HepG2 (cell line): ENCODE measurements around the gene EPHA2. TPM values are rescaled to one million over a fixed set of nuclear protein-coding genes. Genes with fewer than 3 reads are reported as not detected.

ENCODE experiments used
- ATAC-seq: fragments of 200-7000 bp; cut with Tn5 transposase; 3 replicates; pipeline ENCODE4 v1.9.1; 2020; ENCODE audit warnings: mild to moderate bottlenecking, moderate library complexity
- BruUV-seq: library from RNA; stranded (reverse); fragments of 400-500 nt; replicated peaks from 2 replicates; lab custom pipeline; 2021; lab: Mats Ljungman, UMichigan
- CTCF ChIA-PET: fragments of 300-600 bp; formaldehyde crosslinking; extraction: SDS; loops from one replicate; lab custom pipeline; 2021; ENCODE audit warnings: low total read pairs, inconsistent platforms, low intra/inter-chr PET ratio; lab: Yijun Ruan, JAX
- POLR2A ChIA-PET: fragments of 350-600 bp; sonication (Branson Sonifier 250); formaldehyde crosslinking; loops from one replicate; lab custom pipeline; 2020; ENCODE audit warnings: antibody characterized with exemption, inconsistent platforms; lab: Yijun Ruan, JAX
- DNase-seq: peaks from one replicate; pipeline ENCODE4 v3.0.0-alpha.2; 2015; ENCODE audit warnings: low spot score
- FAIRE-seq: peaks from 3 replicates; lab custom pipeline; 2011; peaks lifted over from hg19 to GRCh38; lab: Jason Lieb, UNC
- H2AFZ ChIP-seq: one replicate; pipeline ENCODE4 v1.6.1; 2011; ENCODE audit warnings: low read length, inconsistent platforms
- H3K27ac ChIP-seq: fragments of 300-600 bp; 3 replicates; pipeline ENCODE4 v1.8.0; 2011; ENCODE audit warnings: mixed run types, mild to moderate bottlenecking, mixed read lengths, low read length, inconsistent platforms; ENCODE audit not compliant: insufficient read depth; ENCODE audit errors: extremely low read length
- H3K27me3 ChIP-seq, 2 experiments: fragments of 200-600 bp in 1 of 2; 2 replicates in 1 of 2; 3 replicates in 1 of 2; pipeline versions ENCODE4 v1.6.0 to v1.8.0; 2011; ENCODE audit warnings: low read length in 2 of 2, mild to moderate bottlenecking in 2 of 2, moderate library complexity in 2 of 2, inconsistent platforms in 1 of 2; ENCODE audit not compliant: insufficient read depth in 2 of 2, control insufficient read depth in 1 of 2
- H3K36me3 ChIP-seq, 2 experiments: fragments of 200-600 bp in 1 of 2; replicated peaks in 1 of 2; 2 replicates in 1 of 2; 3 replicates in 1 of 2; pipeline versions ENCODE4 v1.5.1 to v1.8.0; 2011; ENCODE audit warnings: low read length in 2 of 2, inconsistent platforms in 1 of 2; ENCODE audit not compliant: insufficient read depth in 2 of 2, control insufficient read depth in 1 of 2
- H3K4me1 ChIP-seq: 2 replicates; pipeline ENCODE4 v1.5.1; 2012; ENCODE audit warnings: low read length, inconsistent platforms; ENCODE audit not compliant: insufficient read depth
- H3K4me2 ChIP-seq: 2 replicates; pipeline ENCODE4 v1.6.0; 2011; ENCODE audit warnings: low read depth, low read length, inconsistent platforms
- H3K4me3 ChIP-seq, 3 experiments: fragments of 200-600 bp in 1 of 3; sonication (generic), shearing (Covaris generic) in 1 of 3; replicated peaks in 1 of 3; 2 replicates each; pipeline ENCODE4 v1.5.1; 2011 to 2016; ENCODE audit warnings: low read length in 3 of 3, inconsistent platforms in 2 of 3, low read depth in 2 of 3, mild to moderate bottlenecking in 2 of 3, control low read depth in 1 of 3, mixed read lengths in 1 of 3; ENCODE audit not compliant: insufficient read depth in 1 of 3
- H3K79me2 ChIP-seq: one replicate; pipeline ENCODE4 v1.6.1; 2011; ENCODE audit warnings: low read length, inconsistent platforms; ENCODE audit not compliant: insufficient read depth
- H3K9ac ChIP-seq: 2 replicates; pipeline ENCODE4 v1.6.0; 2011; ENCODE audit warnings: mild to moderate bottlenecking, low read depth, low read length, inconsistent platforms; ENCODE audit not compliant: insufficient read depth
- H3K9me3 ChIP-seq: 2 replicates; pipeline ENCODE4 v1.5.1; 2012; ENCODE audit warnings: mild to moderate bottlenecking, low read length
- H4K20me1 ChIP-seq: 2 replicates; pipeline ENCODE4 v1.6.0; 2011; ENCODE audit warnings: inconsistent platforms, mild to moderate bottlenecking, low read length, moderate library complexity; ENCODE audit not compliant: insufficient read depth
- ATF1 ChIP-seq: IDR thresholded peaks from 2 replicates; pipeline ENCODE4 v1.6.1; 2016; ENCODE audit warnings: mild to moderate bottlenecking, control low read depth
- ZMYM3 ChIP-seq: sonication (generic); formaldehyde crosslinking; IDR thresholded peaks from 2 replicates; pipeline ENCODE4 v1.5.1; 2020; ENCODE audit warnings: mild to moderate bottlenecking, missing genetic modification reagents
- WGBS: methylation state at CpG from one replicate; pipeline ENCODE4 v1.1.6; 2017; ENCODE audit warnings: low lambda C conversion rate; 5-methylcytosine and 5-hydroxymethylcytosine counted together
- in situ Hi-C: cut with HindIII; loops from 2 replicates; pipeline ENCODE4 v1.10.0; 2017; ENCODE audit warnings: low pct_unique_long_range_greater_than_20kb; ENCODE audit not compliant: extremely low pct_ligation_motif_present
- intact Hi-C: fragments of 100-400 bp; cut with micrococcal nuclease; formaldehyde crosslinking; loops from one replicate; pipeline ENCODE4 v1.10.0; 2022; ENCODE audit not compliant: unreplicated experiment
- polyA plus RNA-seq, 8 experiments: library from polyadenylated mRNA; depleted of rRNA in 3 of 8; stranded (reverse) in 7 of 8; unstranded in 1 of 8; fragments of >200 nt; fragmentation: Illumina TruSeq in 4 of 8; extraction: Trizol in 4 of 8; gene quantifications; 2 replicates each; pipeline versions ENCODE4 v1.2.1 to v1.2.3, GENCODE V29; 2011 to 2016; ENCODE audit warnings: low read depth in 4 of 8, missing spikeins in 1 of 8, mixed read lengths in 1 of 8; ENCODE audit not compliant: insufficient read depth in 1 of 8
- total RNA-seq, 5 experiments: library from RNA; depleted of rRNA; stranded (reverse); fragments of >200 nt; fragmentation: Illumina TruSeq; extraction: Trizol; gene quantifications; 2 replicates each; pipeline ENCODE4 v1.2.3, GENCODE V29; 2016; ENCODE audit warnings: low read depth in 1 of 5
- TF ChIP-seq, protein P1 (sequence below): sonication (generic); formaldehyde crosslinking; IDR thresholded peaks from 2 replicates; pipeline ENCODE4 v1.4.0; 2020; ENCODE audit warnings: missing genetic modification reagents, borderline replicate concordance
- TF ChIP-seq, protein P2 (sequence below): sonication (generic); formaldehyde crosslinking; IDR thresholded peaks from 2 replicates; pipeline ENCODE4 v1.8.1; 2023; ENCODE audit warnings: mild to moderate bottlenecking, missing genetic modification reagents, borderline replicate concordance
- TF ChIP-seq, protein P3 (sequence below): sonication (generic); formaldehyde crosslinking; IDR thresholded peaks from 2 replicates; pipeline ENCODE4 v1.5.0; 2020; ENCODE audit warnings: mild to moderate bottlenecking, missing genetic modification reagents

The EPHA2 gene
- total and polyA plus RNA-seq, 2 of the 13 experiments (the other 11 are each of a cell fraction or from before 2014, with no cell fraction given) = 33.6 to 53.6 TPM

DNA sequence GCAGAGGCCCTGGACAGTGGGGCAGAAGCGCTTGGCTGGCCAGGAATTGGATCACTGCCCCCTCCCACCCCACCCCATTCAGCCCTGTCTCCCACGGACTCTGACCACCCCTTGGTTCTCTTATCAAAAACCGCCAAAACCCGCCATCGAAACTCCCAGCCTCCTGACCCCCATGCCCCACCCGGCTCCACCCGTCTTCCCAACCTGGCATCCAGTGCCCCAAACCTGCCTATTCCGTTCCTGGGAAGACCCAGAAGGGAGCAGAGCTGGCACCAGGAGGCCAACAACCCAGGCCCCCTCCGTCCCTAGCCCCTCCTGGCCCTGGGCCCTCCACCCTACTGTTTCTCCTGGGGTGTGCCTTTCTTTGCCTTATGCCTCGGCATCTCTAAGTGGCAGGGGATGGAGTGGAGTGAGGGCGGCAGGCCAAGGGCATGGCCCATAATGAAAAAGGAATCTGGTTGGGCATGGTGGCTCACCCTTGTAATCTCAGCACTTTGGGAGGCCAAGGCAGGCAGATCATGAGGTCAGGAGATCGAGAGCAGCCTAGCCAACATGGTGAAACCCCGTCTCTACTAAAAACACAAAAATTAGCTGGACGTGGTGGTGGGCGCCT, 16.5 kb upstream of the EPHA2 start:
- no peak overlapping the region for H3K9ac ChIP-seq
- H3K4me1 ChIP-seq = peaks cover 90% of the 10 kb centered on the region
- ATAC-seq (no peak), DNase-seq (no peak), FAIRE-seq (no peak)
- no TSS peak for BruUV-seq
- no peaks in the 10 kb centered on the region for H3K79me2 ChIP-seq
- H3K4me3 ChIP-seq = peak overlapping the region in 1 of 3 experiments; percentile 53; a peak in 1 of 6 replicates
- no peaks in the 10 kb centered on the region for H4K20me1 ChIP-seq
- H3K9me3 ChIP-seq = no peaks in the 10 kb centered on the region
- POLR2A ChIA-PET = interaction anchor here (0.8 to 1.7 kb wide), 4 partner anchors 8 to 27 kb away, joined by 3 to 6 read pairs (median 5); partner anchors contain the start of gene EPHA2
- H3K27ac ChIP-seq = no peak overlapping the region
- TF ChIP-seq, protein P1, sequence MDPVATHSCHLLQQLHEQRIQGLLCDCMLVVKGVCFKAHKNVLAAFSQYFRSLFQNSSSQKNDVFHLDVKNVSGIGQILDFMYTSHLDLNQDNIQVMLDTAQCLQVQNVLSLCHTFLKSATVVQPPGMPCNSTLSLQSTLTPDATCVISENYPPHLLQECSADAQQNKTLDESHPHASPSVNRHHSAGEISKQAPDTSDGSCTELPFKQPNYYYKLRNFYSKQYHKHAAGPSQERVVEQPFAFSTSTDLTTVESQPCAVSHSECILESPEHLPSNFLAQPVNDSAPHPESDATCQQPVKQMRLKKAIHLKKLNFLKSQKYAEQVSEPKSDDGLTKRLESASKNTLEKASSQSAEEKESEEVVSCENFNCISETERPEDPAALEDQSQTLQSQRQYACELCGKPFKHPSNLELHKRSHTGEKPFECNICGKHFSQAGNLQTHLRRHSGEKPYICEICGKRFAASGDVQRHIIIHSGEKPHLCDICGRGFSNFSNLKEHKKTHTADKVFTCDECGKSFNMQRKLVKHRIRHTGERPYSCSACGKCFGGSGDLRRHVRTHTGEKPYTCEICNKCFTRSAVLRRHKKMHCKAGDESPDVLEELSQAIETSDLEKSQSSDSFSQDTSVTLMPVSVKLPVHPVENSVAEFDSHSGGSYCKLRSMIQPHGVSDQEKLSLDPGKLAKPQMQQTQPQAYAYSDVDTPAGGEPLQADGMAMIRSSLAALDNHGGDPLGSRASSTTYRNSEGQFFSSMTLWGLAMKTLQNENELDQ (CRISPR knock-in tag) = no peak
- TF ChIP-seq, protein P2, sequence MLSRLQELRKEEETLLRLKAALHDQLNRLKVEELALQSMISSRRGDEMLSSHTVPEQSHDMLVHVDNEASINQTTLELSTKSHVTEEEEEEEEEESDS = no peak
- TF ChIP-seq ZMYM3 (0 out of 2 replicates have a peak, but pooled peaks have one; percentile 10), ATF1 (CRISPR knock-in tag) (no peak)
- TF ChIP-seq, protein P3, sequence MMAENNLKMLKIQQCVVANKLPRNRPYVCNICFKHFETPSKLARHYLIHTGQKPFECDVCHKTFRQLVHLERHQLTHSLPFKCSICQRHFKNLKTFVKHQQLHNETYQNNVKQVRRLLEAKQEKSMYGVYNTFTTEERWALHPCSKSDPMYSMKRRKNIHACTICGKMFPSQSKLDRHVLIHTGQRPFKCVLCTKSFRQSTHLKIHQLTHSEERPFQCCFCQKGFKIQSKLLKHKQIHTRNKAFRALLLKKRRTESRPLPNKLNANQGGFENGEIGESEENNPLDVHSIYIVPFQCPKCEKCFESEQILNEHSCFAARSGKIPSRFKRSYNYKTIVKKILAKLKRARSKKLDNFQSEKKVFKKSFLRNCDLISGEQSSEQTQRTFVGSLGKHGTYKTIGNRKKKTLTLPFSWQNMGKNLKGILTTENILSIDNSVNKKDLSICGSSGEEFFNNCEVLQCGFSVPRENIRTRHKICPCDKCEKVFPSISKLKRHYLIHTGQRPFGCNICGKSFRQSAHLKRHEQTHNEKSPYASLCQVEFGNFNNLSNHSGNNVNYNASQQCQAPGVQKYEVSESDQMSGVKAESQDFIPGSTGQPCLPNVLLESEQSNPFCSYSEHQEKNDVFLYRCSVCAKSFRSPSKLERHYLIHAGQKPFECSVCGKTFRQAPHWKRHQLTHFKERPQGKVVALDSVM (CRISPR knock-in tag) = no peak
- CTCF ChIA-PET = no interaction called here
- H3K4me2 ChIP-seq = peak overlapping the region; percentile 75
- no peaks in the 10 kb centered on the region for H3K36me3 ChIP-seq
- in situ Hi-C loops (no loop called here), intact Hi-C loops (no loop called here)
- peaks cover 7 to 17% of the 10 kb centered on the region in 2 experiments; a peak in 3 of 5 replicates for H3K27me3 ChIP-seq
- H2AFZ ChIP-seq = no peak overlapping the region
- WGBS = 36% methylated on average over 15 of the region's 15 CpGs
